ENCODE data around the gene OGA.

GRCh38 chr10:101766306-101766705 is 51.9 kb downstream of the OGA start:
- TF ChIP-seq CTCF (IDR thresholded peaks at IDR 0.05; ENCODE audit: poor library complexity): no peak
- TF ChIP-seq EZH2 (IDR thresholded peaks at IDR 0.05; ENCODE audit: borderline replicate concordance): no peak
